Islet of Langerhans (tissue), 1 donor: ENCODE measurements around the gene ST8SIA5.

Experiments
- FAIRE-seq: peaks from one replicate; lab custom pipeline; 2011; peaks lifted over from hg19 to GRCh38; lab: Jason Lieb, UNC

Gene ST8SIA5

DNA sequence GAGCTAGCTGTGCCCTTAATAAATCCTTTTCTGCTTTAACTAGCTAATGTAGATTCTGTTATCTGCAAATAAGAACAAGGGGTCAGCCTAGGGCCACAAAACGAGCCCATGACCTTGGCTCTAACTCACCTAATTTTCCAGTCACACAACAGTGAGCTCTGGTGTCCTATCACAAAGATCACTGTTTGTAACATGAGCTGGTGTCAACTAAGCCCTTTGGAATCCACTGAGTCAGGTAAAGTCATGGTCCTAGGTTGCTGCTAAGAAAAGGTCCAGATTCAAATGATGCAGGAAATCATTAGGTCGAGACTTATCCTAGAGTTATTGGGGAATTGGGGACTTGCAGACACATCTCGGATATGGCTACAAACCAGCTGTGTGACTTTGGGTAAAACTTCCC, 49.9 kb downstream of the ST8SIA5 start:
- no peak for FAIRE-seq

- no peak for FAIRE-seq
These were observed 51.3 kb downstream of the ST8SIA5 start for GRCh38 chr18:46705521-46705920.

DNA sequence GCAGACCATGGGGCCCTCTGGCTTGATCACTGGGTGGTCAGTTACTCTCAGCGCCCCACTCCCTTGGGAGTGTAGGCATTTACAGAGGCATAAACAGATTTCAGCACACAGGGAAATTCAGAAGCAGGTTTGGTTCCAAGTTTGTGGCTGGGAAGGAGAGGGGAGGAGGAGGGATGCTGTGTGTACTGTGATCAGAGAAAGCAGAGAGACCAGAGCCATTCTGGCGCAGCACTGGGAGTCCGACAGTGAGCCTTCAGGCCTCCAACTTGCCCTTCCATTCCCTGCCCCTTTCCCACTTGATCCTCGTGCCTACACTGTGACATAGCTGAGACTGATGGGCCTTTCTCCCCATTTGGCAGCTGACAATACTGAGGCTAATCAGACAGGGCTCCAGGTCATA, 52.0 kb downstream of the ST8SIA5 start:
- no peak for FAIRE-seq

- FAIRE-seq: no peak
These were observed 52.7 kb downstream of the ST8SIA5 start for GRCh38 chr18:46704189-46704588.

- no peak for FAIRE-seq
These were observed 54.4 kb downstream of the ST8SIA5 start for GRCh38 chr18:46702471-46702870.

- FAIRE-seq: no peak
These were observed 56.6 kb downstream of the ST8SIA5 start for GRCh38 chr18:46700066-46700824.

DNA sequence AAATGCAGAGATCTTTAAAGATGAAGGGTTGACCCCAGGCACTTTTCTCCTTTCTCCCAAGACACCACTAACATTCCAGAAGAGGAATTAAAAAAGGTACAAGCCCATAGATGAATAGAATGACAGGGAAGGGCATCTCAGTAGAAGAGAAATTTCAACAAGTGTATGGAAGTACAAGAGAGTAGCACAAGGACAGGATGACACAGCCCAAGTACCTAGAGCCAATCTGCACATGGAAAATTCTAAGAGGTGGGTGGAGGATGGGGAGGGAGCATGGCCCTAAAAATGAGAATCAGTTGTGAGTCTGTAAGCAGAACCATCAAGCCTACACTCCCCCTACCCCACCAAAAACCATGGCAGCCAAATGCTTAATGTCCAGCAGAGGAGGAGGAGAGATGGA, 60.2 kb downstream of the ST8SIA5 start:
- no peak for FAIRE-seq

GRCh38 chr18:46696268-46696667, 60.6 kb downstream of the ST8SIA5 start:
- no peak for FAIRE-seq

GRCh38 chr18:46693996-46694395, 62.9 kb downstream of the ST8SIA5 start:
- FAIRE-seq: no peak

DNA sequence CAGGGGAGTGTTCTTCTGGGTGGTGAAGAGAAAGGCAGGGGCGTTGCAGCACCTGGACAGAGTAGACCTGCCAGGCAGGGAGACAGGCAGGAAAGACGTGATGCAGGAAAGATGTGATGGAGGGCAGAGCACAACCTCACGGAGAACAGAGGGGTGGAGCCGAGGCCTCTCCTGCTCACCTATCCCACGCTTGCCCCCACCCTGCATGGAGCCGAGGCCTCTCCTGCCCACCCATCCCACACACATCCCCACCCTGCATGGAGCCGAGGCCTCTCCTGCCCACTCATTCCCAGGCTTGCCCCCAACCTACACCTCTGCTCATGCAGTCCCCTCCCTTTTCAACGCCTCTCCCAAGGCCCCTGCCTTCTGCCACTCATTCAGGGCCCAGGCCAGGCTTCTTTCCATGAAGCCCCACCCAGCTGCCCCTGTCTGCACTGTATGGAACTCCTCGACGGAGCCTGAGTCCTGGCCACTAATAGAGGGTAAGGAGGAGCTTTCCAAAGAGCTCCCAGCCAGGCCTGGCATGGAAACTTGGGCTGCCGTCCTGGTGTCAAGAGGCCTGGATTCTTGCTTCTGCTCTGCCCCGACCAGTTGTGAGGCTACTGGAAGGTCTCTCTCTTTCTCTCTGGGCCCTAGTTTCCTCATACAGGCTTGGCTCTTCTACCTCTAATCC, 67.9 kb downstream of the ST8SIA5 start:
- FAIRE-seq: no peak

DNA sequence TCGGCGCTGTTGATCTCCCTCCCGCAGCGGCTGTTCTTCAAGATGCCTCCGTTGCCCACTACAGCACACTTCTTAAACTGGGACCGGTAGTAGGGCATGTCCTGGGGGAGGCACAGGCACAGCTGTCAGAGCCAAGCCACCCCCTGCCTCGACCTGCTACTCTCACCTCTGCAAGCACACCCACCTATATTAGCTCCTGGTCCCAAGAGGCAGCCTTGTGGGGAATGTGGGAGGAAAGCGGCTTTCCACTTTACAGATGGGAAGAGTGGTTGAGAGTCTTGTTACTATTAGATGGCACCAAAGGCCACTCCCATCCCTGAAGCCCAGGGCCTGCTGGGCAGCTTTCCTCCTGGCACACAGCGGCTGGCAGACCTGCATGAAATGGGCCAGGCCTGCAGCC, 70.7 kb downstream of the ST8SIA5 start:
- FAIRE-seq: no peak

- FAIRE-seq: no peak
These were observed 73.6 kb downstream of the ST8SIA5 start for GRCh38 chr18:46683252-46683651.

- FAIRE-seq: no peak
These were observed 75.8 kb downstream of the ST8SIA5 start for GRCh38 chr18:46680784-46681695.

DNA sequence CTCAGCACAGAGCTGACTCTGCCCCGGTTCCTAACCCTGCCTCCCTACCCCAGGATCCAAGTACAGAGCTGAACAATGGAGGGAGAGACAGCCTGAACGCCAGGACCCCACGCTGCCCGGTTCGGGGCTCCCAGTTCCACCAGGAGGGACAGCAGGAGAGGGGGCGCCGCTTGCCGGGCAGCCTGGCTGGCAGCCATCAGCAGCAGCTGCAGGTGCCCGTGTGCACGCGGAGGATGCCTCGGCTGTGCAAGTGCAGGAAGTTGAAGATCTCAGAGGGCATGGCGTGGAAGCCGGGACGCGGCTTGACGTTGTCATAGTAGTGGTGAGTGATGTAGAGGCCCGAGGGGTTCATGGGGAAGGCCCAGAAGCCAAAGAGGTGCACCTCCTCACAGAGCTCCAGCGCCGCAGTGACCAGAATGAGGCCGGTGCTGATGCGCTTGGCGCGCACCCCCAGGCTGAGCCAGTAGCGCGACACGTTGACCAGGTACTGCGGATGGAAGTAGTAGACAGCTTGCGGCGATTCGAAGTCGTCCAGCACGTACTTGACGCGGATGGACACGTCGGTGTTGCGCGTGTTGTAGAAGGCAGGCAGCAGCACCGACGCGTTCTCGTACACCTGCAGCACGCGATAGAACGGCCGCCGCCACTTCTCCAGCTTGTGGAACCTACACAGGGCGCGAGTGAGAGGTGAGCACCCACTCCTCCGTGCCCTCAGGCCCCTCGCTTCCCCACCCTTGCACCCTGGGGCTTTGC, 76.8 kb downstream of the ST8SIA5 start:
- FAIRE-seq: no peak

DNA sequence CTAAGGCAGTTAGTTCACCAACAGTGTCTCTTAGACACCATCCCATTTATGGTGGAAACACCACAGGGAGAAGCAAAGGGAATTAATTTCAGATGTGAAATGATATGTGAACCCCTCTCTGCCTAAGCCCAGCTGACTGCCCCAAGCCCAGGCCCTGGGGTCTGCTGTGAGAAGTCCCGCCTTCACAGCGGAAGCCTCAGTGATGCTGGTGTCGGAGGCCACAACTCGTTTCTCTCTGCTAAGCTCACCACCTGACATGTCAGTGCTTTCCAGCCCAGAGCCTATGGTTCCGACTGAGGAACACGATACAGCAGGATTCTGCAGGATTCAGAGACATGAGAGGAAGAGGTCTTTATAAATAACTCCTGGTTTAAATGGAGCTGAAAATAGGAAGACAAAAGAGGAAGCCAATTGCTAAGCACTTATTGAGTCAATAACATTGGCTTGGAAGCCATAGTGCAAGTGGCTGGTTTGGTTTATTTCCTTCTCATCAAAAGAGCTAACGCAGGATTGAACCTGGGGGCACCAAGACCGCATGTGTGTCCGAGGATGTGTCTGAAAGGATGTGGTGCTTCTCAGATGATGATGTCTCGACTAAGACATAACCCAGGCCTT, 78.0 kb downstream of the ST8SIA5 start:
- no peak for FAIRE-seq

GRCh38 chr18:46678041-46678440, 78.8 kb downstream of the ST8SIA5 start:
- no peak for FAIRE-seq

- FAIRE-seq: no peak
These were observed 79.2 kb downstream of the ST8SIA5 start for GRCh38 chr18:46677611-46678010.

- no peak for FAIRE-seq
These were observed 80.5 kb downstream of the ST8SIA5 start for GRCh38 chr18:46676182-46676835.

DNA sequence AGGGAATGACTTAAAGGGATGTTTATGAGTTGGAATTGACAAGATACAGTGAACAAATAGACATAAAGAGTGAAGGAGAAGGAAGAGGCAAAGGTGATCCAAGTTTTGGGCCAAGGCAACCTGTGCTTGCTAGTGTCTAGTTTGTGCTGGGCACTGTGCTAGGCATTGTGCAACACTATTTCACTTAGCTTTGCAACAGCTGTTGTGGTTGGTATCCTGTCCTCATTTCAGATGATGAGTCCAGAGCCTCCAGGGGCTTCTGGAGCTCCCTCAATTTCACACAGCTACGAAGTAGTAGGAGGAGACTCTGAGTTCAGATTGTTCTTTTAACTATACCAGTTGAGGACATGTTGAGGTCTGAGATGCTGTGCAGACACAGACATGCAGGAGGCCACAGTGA, 81.7 kb downstream of the ST8SIA5 start:
- FAIRE-seq: no peak

DNA sequence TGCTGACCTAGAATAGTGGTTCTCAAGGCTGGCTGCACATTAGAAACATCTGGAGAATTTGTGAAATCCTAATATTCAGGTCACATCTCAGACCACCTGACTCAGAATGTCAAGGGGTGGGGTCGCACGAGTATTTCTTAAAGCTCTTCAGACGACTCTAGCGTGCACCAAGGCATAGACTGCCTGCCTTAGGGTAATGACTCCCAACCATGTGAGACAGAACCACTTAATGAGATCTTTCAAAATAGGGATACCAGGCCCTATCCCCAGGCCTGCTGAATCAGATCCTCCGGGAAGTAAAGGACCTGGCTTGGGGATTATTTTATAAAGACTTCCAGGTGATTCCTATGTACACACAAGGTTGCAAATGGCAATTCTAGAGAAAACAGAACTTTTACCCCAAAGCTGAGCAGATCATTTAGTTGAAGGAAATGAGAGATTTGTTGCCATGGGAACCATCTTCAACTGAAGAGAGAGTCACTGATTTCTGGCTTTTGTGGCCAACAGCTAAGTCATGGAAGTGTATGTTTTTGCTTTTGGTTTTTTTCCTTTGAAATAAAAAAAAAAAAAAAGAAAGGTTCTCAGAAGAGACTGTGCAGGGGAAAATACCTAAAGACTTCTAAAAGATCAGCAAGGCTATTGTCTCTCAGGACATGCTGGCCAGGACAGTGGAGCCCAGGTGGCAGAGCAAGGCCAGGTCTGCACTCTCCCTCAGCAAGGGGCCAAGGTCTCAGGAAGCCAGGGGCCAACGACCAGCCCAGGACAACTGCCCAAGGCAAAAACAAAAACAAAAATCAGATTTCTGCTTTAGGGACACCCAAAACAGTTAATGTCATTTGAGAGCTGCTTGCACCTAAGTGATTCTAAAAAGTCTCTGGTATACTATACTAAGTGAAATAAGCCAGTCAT, 84.5 kb downstream of the ST8SIA5 start:
- FAIRE-seq: no peak
